Posterior vena cava (tissue), 2 donors: ENCODE results near the gene PTPRN2. TPM values are rescaled to one million over a fixed set of nuclear protein-coding genes. Genes with fewer than 3 reads are reported as not detected.
"Not testable (repeated sequence)": the region's sequence is repeated elsewhere in the genome, so short reads cannot be mapped to it uniquely, and the experiment has no call there.

Experiments used
- DNase-seq: peaks from one replicate; pipeline ENCODE4 v3.0.0-alpha.2; 2020; ENCODE audit warnings: low spot score
- intact Hi-C, 2 donors: fragments of 100-400 bp; cut with DNase I; formaldehyde crosslinking; loops; one replicate each; pipeline versions ENCODE4 v1.14.1 to v1.14.2; 2022 to 2023
- total RNA-seq, 2 donors: library from RNA; stranded (reverse); fragmentation: NEBNext Ultra II Directional; extraction: Animal tissue kit (Norgen Biotek cat#: 25700); gene quantifications; one replicate each; pipeline ENCODE4 v1.2.1, GENCODE V29; 2021
- donor health status: DM: yes; HTN: yes; CAD: no.
- donor health status: DM: yes; HTN: yes; CAD: no.

Gene PTPRN2
- total RNA-seq, 2 donors from 2014 or later, result 1.6 to 2.8 TPM

DNA sequence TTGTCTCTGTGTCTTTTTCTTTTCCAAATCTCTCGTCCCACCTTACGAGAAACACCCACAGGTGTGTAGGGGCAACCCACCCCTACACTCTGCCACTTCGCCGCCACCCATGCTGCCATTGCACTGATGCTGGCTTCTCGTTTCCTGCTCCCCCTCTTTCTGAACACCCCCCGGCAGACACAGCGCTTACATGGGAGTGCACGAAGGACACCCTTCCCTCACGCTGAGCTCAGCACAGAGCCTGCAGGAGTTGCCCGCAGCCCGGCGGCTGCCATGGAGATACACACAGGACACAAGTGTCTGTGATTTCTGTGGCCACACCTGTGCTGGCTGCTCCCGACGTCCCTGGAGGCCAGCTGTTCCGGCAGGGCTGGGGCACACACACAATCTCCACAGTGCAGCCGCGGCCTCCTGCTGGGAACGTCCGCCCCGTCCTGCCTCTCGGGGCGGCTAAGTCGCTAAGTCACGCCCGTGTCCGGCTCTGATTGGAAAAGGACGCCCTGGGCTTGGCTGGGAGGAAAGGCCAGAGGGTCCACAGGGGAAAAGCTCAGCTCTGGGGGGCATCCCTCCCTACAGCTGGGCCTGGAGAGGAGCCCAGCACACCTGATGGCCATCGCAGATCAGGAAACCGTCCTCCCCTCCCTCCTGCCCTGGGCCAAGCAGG, 349.8 kb downstream of the PTPRN2 start:
- intact Hi-C loops, result no loop called here
- DNase-seq, result no peak

DNA sequence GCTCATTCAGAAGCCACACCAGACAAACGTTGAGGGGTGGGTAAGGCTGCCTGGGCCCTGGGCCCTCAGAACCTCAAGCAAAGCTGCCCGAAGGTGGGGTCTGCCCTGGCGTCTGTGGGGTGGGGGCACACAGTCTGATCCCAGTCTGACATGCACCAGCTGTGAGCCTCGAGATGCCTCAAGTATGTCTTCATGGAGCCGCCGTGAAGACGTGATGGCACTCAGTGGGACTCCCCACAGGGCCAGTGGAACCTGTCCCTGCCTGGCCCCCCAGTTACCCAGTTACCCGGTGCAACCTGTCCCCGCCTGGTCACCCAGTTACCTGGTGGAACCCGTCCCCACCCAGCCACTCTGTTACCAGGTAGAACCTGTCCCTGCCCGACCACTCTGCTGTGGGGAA, 351.2 kb downstream of the PTPRN2 start:
- no peak for DNase-seq
- intact Hi-C loops, result no loop called here

DNA sequence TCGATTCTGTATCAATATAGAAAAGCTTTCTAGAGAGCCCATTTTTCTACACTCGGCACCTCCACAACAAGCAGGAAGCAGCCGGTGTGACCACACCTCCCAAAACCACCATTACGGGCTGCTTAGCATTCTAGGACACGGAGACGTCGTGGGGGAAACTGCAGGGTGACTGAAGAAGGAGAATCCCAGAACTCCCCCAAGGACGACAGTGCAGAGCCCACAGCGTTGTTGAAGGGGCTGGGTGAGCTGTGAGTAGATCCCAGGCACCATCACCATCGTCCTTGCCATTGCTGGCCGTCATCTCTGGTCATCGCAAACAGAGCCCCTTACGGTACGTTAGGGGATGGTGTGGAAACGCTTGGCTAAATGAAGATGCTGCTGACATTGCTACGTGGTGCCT, 351.8 kb downstream of the PTPRN2 start:
- intact Hi-C loops, result no loop called here
- peak; percentile 70 for DNase-seq

DNA sequence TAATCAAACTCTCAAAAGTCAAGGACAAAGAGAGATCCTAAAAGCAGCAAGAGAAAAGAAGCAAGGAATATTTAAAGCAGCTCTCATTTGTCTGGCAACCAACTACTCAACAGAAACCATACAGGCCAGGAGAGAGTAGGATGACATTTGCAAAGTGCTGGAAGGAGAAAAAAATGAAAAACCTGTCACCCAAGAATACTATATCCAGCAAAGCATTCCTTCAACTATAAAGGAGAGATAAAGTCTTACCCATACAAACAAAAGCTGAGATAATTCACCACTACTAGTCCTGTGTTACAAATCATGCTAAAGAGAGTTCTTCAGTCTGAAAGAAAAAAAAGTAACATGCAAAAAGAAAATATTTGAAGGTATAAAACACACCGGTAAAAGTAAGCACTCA, 357.7 kb downstream of the PTPRN2 start:
- DNase-seq, result no peak
- intact Hi-C loops, result no loop called here

DNA sequence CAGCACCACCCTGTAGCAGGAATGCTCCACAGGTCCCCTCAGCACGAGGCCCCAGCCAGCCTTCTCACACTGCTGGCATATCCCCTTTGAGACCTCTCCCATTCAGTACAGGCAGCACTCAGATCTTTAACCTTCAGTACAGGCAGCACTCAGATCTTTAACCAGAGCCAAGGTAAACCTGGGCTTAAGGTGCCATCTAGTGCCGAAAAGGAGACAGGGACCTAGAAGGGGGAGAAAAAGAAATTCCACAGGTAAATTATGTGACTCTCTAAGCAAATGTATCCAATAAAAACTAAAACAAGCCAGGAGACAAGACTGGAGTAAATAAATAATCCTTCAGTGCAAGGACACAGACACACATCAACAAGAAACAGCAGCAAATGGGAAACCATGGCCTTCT, 358.6 kb downstream of the PTPRN2 start:
- intact Hi-C loops, result no loop called here
- no peak for DNase-seq

DNA sequence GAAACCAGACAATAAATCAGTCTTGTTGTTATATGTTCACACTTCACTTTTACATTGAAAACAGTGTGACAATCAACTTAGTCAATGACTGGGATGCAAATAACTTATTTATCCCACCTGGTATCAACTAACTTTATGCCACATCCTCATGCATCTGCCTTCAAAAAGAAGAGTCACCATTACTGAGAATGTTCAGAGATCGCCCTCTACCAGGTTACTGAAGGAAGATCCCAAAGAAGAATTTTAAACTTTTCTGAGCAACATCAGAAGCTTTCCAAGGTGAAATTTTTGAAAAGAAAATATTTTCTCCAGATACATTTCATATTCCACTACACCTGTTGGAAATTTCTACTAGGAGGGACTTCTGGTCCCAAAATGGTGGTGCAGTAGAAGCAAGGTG, 359.5 kb downstream of the PTPRN2 start:
- DNase-seq, result no peak
- intact Hi-C loops, result no loop called here

DNA sequence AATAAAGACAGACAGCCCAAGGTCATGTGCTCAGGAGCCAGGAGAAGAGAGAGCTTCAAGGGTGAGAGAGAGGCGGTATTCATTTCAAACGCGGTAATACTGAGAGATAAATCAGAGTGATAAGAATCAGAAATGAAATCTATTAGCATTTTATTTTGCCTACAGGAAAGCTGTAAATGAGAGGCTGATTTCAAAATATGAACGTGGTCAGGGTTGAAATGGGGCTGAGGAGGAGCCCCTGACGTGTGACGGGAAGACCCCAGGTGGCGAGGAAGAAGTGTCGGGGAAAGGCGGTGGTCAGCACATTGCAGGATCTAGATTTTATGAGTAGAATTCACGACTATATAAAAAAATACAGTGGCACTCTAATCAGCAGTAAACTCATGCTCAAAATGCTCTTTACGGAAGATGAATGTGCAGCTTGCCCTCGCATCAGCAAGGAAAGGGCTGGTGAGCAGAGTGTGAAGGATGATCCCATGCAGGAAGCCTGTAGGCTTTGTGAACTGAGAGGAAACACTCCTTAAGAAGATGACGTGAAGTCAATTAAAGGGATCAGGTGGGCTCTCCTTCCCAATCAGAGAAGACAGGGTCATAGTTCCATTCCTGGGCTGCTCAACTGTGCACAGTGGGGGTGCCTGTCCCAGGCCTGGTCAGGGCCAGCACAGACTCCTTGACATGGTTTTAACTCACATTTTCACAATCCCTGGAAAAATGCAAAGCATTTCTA, 360.2 kb downstream of the PTPRN2 start:
- DNase-seq, result no peak
- intact Hi-C loops, result no loop called here

DNA sequence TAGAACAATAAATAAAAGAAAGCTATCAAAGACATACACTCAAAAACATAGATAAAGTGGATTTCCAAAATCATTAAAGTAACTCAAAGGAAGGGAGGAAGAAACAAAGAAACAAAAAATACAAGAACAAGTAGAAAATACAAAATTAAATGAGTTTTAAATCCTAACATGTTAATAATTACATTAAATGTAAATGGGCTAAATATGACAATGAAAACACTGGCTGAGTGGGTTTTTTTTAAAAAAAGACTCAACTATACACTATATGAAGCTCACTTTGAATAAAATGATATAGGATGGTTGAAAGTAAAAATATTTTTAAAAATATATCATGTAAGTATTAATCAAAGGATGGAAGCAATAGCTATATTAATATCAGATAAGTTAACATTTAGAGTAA, 371.4 kb downstream of the PTPRN2 start:
- intact Hi-C loops, result no loop called here

DNA sequence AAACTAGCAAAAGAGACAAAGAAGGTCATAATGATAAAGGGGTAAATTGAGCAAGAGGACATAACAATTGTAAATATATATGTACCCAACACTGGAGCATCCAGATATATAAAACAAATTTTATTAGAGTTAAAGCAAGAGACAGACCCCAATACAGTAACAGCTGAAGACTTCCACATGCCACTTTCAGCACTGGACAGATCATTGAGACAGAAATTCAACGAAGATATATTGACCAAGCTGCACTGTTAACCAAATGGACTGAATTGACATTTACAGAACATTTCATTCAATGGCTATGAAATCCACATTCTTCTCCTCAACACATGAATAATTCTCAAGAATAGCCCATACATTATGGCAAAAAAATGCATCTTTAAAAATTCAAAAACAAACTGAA, 378.2 kb downstream of the PTPRN2 start:
- no peak for DNase-seq
- intact Hi-C loops, result no loop called here

More for the DNA sequence above, 371.4 kb downstream of the PTPRN2 start:
- no peak for DNase-seq

DNA sequence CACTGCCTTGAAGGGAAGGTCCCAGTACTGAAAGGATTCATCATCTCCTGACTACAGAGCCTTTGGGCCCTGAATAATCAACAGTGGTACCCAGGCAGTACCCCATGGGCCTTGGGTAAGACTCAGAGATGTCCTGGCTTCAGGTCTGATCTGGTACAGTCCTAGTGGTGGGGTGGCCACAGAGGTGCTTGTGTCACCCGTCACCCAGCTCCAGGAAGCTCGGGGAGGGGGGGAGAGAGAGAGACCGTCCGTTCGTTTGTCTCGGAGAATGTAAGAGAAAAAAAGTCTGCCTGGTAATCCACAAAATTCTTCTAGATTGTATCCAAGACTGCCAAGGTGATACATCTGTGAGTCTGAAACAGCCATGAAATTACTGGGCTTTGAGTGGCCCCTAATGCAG, 381.3 kb downstream of the PTPRN2 start:
- intact Hi-C loops, result no loop called here
- DNase-seq, result peak; percentile 72

DNA sequence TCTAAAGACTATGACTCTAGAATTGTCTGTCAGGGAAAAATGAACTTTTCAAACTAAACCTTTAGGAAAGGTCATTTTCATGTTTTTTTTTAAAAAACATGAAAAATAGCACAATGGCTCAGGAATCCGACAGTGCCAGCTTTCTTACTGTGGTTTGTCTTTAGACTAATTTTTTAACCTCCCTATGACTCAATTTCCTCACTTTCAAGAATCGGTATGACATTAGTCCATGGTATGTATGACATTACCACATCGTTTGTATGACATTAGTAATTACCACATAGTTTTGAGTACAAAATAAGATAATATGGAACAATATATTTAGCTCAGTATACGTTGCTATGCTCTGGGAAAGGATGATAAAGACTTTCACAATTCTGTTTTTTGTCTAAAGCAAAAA, 383.2 kb downstream of the PTPRN2 start:
- intact Hi-C loops, result no loop called here
- no peak for DNase-seq

DNA sequence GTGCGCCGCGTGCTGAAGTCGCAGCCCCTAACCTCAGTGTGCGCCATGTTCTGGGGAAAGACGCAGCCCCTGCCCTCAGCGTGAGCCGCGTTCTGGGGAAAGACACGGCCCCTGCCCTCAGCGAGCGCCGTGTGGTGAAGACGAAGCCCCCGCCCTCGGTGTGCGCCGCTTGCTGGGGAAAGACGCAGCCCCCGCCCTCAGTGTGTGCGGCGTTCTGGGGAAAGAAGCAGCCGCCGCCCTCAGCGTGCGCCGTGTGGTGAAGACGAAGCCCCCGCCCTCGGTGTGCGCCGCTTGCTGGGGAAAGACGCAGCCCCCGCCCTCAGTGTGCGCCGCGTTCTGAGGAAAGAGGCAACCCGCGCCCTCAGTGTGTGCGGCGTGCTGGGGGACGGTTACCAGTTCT, 383.7 kb downstream of the PTPRN2 start:
- DNase-seq, result peak; percentile 62
- intact Hi-C loops, result not testable (repeated sequence)

DNA sequence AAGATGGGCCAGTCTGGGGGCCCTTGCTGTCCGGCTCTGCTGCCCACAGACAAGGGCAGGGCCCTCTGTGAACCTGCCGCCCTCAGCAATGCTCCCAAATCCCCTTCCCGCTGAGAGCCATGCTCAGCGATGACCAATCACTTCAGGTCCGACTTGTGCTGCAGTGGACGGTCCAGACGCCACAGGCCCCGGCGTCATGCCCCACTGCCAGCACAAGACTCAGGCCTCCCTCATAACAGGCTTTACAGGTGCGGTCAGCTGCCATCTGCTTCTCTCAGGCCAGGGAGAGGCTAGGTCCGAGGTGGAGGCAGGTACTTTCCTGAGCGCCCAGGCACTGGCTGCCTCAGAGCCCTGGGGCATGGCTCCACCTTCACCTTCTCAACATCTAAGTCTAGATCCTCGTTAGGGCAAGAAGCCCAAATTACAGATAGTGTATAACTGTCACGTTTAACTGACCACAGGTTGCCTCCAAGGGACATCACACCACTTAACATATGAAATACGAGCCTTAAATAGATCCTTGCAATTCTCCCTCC, 393.2 kb downstream of the PTPRN2 start:
- peak; percentile 55 for DNase-seq
- intact Hi-C loops, result no loop called here

DNA sequence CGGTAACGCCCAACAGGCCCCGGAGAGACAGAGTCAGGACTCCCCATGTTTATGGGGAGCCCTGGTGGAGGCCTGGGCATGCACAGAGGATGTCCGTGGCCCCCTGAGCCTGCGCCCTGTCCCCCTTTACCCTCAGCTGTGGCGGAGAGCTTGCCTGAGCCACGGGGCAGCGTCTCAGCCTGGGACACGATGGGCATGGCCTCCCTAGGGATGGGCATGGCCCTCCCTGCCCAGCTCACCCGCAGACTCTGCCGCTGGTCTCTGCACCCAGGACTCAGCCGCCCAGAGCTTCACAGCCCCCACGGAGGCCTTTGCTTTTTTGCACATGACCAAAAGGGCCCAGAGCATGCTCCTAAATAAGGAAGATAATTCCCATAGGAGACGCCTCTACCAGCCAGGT, 394.2 kb downstream of the PTPRN2 start:
- intact Hi-C loops, result loop anchor here in 1 of 2 donors (1.0 kb wide), 1 partner anchor 28 kb away; no protein-coding TSS in a partner anchor
- DNase-seq, result no peak

DNA sequence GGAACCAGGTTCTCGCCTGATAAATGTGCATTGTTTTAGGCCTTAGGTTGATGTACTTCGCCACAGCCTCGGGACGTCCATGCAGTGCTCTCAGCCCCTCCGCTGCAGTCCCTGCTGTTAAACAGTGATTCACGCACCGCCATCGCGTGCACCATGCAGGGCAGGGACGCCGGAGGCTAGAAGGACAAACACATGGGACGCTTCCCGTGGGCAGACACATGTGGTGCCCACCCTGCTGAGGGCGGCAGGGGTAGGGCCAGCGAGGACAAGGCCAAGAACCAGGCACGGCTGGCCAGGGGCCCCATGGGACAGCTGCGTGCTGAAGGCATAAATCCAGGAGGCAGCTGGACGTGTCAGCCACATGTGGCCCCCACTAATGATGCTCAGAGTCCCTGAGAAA, 394.7 kb downstream of the PTPRN2 start:
- intact Hi-C loops, result loop anchor here in 1 of 2 donors (1.0 kb wide), 1 partner anchor 28 kb away; no protein-coding TSS in a partner anchor
- no peak for DNase-seq

DNA sequence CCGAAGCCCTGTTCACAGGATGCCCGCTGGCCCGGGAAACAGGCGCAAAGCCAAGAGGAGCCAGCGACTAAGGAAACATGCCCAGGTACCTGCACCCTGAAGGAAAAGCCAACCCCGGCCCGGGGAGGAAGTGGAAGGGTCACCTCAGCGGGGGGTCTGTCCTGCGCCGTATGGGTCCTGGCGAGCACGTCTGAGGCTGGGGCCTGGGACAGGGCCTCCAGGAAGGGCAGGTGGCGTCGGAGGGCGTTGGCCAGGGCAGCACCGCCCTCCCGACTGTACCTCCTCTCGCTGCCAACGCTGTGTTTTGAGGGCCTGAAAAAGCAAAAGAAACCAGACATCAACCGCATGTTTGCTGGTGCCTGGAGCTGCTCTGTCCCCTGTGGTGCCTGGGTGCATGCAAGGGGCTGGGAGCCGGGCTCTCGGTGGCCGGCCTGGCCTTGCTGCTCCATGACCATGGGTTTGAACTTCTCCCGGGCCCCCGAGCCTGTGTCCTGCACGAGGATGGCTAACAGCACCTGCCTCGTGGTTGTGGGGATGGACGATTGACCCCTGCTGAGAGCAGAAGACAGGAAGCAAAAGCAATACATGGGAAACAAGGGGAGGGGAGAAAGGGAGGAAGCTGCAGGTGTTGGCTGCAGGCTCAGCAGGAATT, 395.3 kb downstream of the PTPRN2 start:
- intact Hi-C loops, result no loop called here
- DNase-seq, result no peak

DNA sequence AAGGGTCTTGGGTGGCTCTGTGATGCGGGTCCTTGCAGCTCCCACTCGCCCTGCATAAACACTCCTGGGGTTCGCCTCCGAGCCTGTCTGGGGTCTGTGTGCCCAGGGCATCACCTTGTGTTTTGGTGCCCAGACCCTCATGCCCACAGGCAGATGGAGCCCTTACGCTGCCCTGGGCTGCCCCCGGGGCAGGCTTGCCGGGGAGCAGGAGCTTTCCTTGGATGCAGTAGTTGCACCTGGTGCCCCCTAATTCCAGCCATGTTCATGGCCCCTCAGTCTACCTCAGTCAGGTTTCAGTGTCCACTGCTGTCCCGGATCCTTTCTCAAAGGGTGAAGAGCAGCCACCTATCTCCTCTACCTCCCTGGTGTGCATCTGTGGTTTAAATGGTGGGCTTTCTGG, 396.0 kb downstream of the PTPRN2 start:
- intact Hi-C loops, result no loop called here

DNA sequence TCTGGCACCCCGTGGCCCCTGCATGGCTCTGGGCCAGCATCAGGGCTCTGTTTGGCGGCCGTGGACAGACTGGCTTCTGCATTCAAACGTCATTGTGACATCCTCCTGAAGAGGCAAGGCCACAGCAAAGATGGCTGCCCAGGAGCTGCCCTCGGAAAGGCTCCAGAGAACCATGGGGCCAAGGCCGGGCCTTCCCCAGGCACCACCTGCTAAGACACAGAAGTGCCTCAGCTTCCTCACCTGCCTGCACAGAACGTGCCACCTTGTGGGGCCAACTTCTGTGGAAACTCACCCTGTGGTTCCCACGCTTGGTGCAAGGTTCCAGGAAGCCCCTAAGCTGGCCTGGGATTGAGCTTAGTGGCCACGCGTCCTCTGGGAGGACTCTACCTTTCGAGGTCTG, 396.9 kb downstream of the PTPRN2 start:
- DNase-seq, result no peak
- intact Hi-C loops, result no loop called here

More for the DNA sequence above, 396.0 kb downstream of the PTPRN2 start:
- no peak for DNase-seq

DNA sequence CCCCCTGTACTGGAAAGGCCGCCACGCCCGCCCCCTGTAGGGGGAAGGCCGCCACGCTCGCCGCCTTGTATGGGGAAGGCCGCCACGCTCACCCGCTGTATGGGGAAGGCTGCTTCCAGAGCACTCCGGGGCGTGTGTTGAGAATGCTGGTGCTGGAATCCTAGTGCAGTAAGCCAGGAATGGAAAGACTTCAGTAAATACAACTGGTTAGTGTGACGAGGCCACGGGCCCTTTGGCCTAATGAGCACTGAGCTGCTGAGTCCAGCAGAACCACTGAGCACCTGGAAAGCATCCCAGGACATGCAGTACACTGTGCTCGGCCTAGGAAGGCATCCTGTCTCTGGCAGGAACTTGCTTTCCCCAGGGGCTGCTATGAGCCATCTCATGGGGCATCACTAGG, 398.9 kb downstream of the PTPRN2 start:
- no peak for DNase-seq
- intact Hi-C loops, result no loop called here

DNA sequence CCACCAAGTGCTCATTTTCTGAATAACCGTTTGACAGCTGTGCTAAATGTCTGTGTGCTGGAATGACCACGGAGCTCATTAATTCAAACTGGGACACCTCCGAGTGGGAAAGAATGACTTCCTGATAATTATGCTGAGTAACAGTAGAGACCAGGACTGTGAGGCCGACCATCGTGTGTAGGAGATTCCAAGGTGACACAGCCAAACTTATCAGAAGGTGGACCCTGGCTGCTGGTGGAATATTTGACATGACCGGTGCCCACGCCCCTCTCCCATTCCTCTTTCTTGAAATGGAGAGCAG, 400.0 kb downstream of the PTPRN2 start:
- DNase-seq, result no peak
- intact Hi-C loops, result no loop called here
